Heart right ventricle (tissue), 16 donors: ENCODE measurements around the gene ZNF254. TPM values are rescaled to one million over a fixed set of nuclear protein-coding genes. Genes with fewer than 3 reads are reported as not detected.
"Not testable (repeated sequence)": the region's sequence is repeated elsewhere in the genome, so short reads cannot be mapped to it uniquely, and the experiment has no call there.

Source experiments
- ATAC-seq, 8 donors: fragments of 200-7000 bp; cut with Tn5 transposase; one replicate each; pipeline ENCODE4 v1.9.1; 2020; ENCODE audit warnings: mild to moderate bottlenecking in 8 of 8, moderate library complexity in 8 of 8, moderate number of reproducible peaks in 1 of 8
- DNase-seq, 2 donors: peaks; one replicate each; pipeline ENCODE4 v3.0.0-alpha.2; 2020
- H3K27ac ChIP-seq, 10 donors: fragments of 200-600 bp; sonication (generic) in 2 of 10; one replicate each; pipeline versions ENCODE4 v1.5.0 to v1.8.0; 2020 to 2022; ENCODE audit warnings: mild to moderate bottlenecking in 3 of 10
- H3K27me3 ChIP-seq, 7 donors: fragments of 200-600 bp; one replicate each; pipeline ENCODE4 v1.8.0; 2021 to 2022; ENCODE audit warnings: mild to moderate bottlenecking in 2 of 7
- H3K36me3 ChIP-seq, 9 donors: fragments of 200-600 bp; sonication (generic) in 1 of 9; one replicate each; pipeline versions ENCODE4 v1.5.0 to v1.8.0; 2020 to 2022; ENCODE audit warnings: mild to moderate bottlenecking in 2 of 9
- H3K4me1 ChIP-seq, 9 donors: fragments of 200-600 bp; sonication (generic) in 1 of 9; one replicate each; pipeline versions ENCODE4 v1.5.0 to v1.8.0; 2020 to 2022; ENCODE audit warnings: mild to moderate bottlenecking in 4 of 9
- H3K4me3 ChIP-seq, 10 donors: fragments of 200-600 bp; sonication (generic) in 2 of 10; one replicate each; pipeline versions ENCODE4 v1.5.0 to v1.8.0; 2020 to 2022; ENCODE audit warnings: mild to moderate bottlenecking in 7 of 10, moderate library complexity in 2 of 10
- H3K9me3 ChIP-seq, 11 donors: fragments of 200-600 bp in 10 of 11; sonication (generic) in 2 of 11; one replicate each; pipeline versions ENCODE4 v1.5.0 to v1.8.0; 2013 to 2022; ENCODE audit warnings: mild to moderate bottlenecking in 2 of 11, control low read depth in 1 of 11, moderate library complexity in 1 of 11
- CTCF ChIP-seq, 9 donors: fragments of 200-600 bp; sonication (generic) in 2 of 9; IDR thresholded peaks; one replicate each; pipeline versions ENCODE4 v1.5.0 to v1.8.0; 2021 to 2022; ENCODE audit warnings: antibody characterized with exemption in 9 of 9, mild to moderate bottlenecking in 5 of 9, moderate library complexity in 1 of 9
- WGBS, 2 donors: extraction: QIAGEN DNeasy Blood & Tissue Kit; methylation state at CpG; one replicate each; pipeline ENCODE4 v1.1.7; 2013; ENCODE audit warnings: inconsistent platforms in 1 of 2; 5-methylcytosine and 5-hydroxymethylcytosine counted together
- intact Hi-C, 10 donors: fragments of 100-400 bp; cut with DNase I; formaldehyde crosslinking; loops; one replicate each; pipeline versions ENCODE4 v1.11.1 to v1.14.2; 2022
- polyA plus RNA-seq, 2 donors: library from polyadenylated mRNA; stranded (reverse); fragments of 200-250 nt; gene quantifications; one replicate each; pipeline ENCODE4 v1.2.3, GENCODE V29; 2013
- total RNA-seq, 10 donors: library from RNA; stranded (reverse); fragmentation: NEBNext Ultra II Directional in 3 of 10; extraction: Animal tissue kit (Norgen Biotek cat#: 25700) in 3 of 10; gene quantifications; one replicate each; pipeline versions ENCODE4 v1.2.1 to v1.2.4, GENCODE V29; 2021 to 2023
- donor health status: Arrhythmogenic right ventricular cardiomyopathy.
- donor health status: ischemic (EF 13 %, LVEDD 7.1; RV severe dilation, severe dysfunction).
- donor health status: healthy with polysubstance abuse.
- donor health status: DM: no; HTN: yes; CAD: no.
- donor health status: DM: no; HTN: no; CAD: no.
- donor health status: ischemic (EF 25% LVEDD 6.9; RV normal size, moderate dysfunction).
- donor health status: ischemic (EF 25% LVEDD 5.7; RV mildly dilated, moderate dysfunction).
- donor health status: healthy.
- donor health status: DM: yes; HTN: yes; CAD: no.
- donor health status: Ischemic cardiomyopathy.
- donor health status: ischemic (EF 35%, LVEDD 5.7; RV mildly dilated, moderate dysfunction).
- donor health status: nonischemic (EF 11% LVEDD 7.7; RV severe dilation, severe dysfunction).
- donor health status: DM: yes; HTN: yes; CAD: no.
- donor health status: PGD.
- donor health status: ischemic (EF 29% LVEDD 5.4; RV normal size, mild dysfunction).
- donor health status: nonischemic (EF 23%, LVEDD 6.1; RV moderate dilation, normal function).

ZNF254 gene
- total and polyA plus RNA-seq, 12 donors = 2.3 to 14.5 (median 11.4) TPM

DNA sequence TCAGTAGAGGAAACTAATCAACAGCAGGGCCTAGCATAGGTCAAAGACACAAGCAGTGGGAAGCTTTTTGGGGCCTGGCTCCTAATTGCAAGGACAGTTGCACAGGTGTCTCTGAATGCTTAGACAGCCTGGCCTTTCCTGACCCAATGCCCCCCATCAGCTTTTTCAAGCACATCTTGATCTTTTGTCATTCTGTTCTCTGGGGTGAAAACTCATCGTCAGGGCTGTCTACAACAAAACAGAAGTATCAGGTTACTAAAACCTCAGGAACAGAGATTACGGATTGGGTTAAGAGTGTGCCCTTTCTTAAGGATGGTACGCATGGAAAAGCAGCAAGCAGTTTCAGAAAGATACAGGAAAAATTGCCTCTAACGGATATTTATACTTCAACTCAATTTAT is 8.3 kb upstream of the ZNF254 start:
- DNase-seq (no peak), ATAC-seq (no peak)
- Histone ChIP-seq H3K4me1 (peaks cover 0 to 4% (median 0%) of the 10 kb centered on the region in 9 donors), H3K27ac (no peak overlapping the region), H3K9me3 (peaks cover 0 to 11% (median 0%) of the 10 kb centered on the region in 11 donors), H3K27me3 (no peaks in the 10 kb centered on the region), H3K36me3 (peaks cover 0 to 25% (median 0%) of the 10 kb centered on the region in 9 donors), H3K4me3 (no peak overlapping the region)
- intact Hi-C loops = no loop called here
- WGBS, 2 donors = 95% methylated on average over 4 of the region's 4 CpGs
- no peak for TF ChIP-seq CTCF (IDR thresholded peaks at IDR 0.05)

DNA sequence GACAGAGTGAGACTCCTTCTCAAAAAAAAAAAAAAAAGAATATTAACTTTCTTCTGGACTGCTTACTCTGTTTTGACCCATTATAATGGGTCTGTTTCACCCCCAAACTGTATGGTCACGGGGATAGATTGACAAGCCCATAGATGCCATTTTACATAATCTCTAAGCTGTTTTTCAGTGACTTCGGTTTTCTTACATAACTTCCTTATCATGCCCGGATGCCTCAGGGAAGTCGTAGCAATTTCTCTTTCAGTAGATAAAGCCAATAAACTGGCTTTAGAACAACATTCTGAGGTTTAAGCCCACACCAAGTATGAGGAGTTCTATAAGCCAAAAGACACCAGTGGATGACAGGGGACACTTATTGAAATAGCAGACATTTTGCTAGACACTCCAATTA is 5.9 kb upstream of the ZNF254 start:
- peaks cover 0 to 4% (median 0%) of the 10 kb centered on the region in 9 donors for H3K4me1 ChIP-seq
- DNase-seq = no peak
- no peak overlapping the region for H3K27ac ChIP-seq
- no peak for ATAC-seq
- no peak overlapping the region for H3K4me3 ChIP-seq
- intact Hi-C loops = loop anchor here in 1 of 10 donors (10.0 kb wide), 1 partner anchor 686 kb away; the partner anchor contains the start of gene ZNF91
- H3K36me3 ChIP-seq = peaks cover 0 to 11% (median 0%) of the 10 kb centered on the region in 9 donors
- 54 to 64% methylated on average over 4 of the region's 4 CpGs for WGBS, 2 donors
- H3K27me3 ChIP-seq = no peaks in the 10 kb centered on the region
- TF ChIP-seq CTCF (IDR thresholded peaks at IDR 0.05) = no peak
- peaks cover 0 to under 1% (median 0%) of the 10 kb centered on the region in 11 donors for H3K9me3 ChIP-seq

GRCh38 chr19:24098359-24098758 is 11.4 kb downstream of the ZNF254 start:
- peaks cover 0 to 73% (median 18%) of the 10 kb centered on the region in 9 donors for H3K4me1 ChIP-seq
- H3K36me3 ChIP-seq = peaks cover 0 to 26% (median 0%) of the 10 kb centered on the region in 9 donors
- peaks cover 0 to 23% (median 0%) of the 10 kb centered on the region in 11 donors for H3K9me3 ChIP-seq
- TF ChIP-seq CTCF (IDR thresholded peaks at IDR 0.05) = no peak
- DNase-seq (no peak), ATAC-seq (no peak)
- intact Hi-C loops = no loop called here
- 93 to 99% methylated on average over 2 of the region's 2 CpGs for WGBS, 2 donors
- H3K27ac ChIP-seq = no peak overlapping the region
- no peaks in the 10 kb centered on the region for H3K27me3 ChIP-seq
- H3K4me3 ChIP-seq = no peak overlapping the region

GRCh38 chr19:24099829-24100228 is 12.8 kb downstream of the ZNF254 start:
- Histone ChIP-seq H3K27ac (no peak overlapping the region), H3K4me1 (peaks cover 0 to 58% (median 15%) of the 10 kb centered on the region in 9 donors), H3K27me3 (no peaks in the 10 kb centered on the region), H3K9me3 (peaks cover 0 to 19% (median 0%) of the 10 kb centered on the region in 11 donors), H3K36me3 (peaks cover 0 to 33% (median 7%) of the 10 kb centered on the region in 9 donors), H3K4me3 (no peak overlapping the region)
- intact Hi-C loops = no loop called here
- ATAC-seq (no peak), DNase-seq (no peak)
- TF ChIP-seq CTCF (IDR thresholded peaks at IDR 0.05) = no peak

- DNase-seq, intact Hi-C loops, H3K27me3 ChIP-seq, ATAC-seq, H3K4me3 ChIP-seq, H3K27ac ChIP-seq: not testable (repeated sequence)
- Histone ChIP-seq H3K9me3 (peaks cover 0 to 13% (median 0%) of the 10 kb centered on the region in 11 donors), H3K4me1 (peaks cover 0 to 52% (median 11%) of the 10 kb centered on the region in 9 donors), H3K36me3 (peaks cover 0 to 39% (median 9%) of the 10 kb centered on the region in 9 donors)
- 88 to 93% methylated on average over 2 of the region's 2 CpGs for whole genome bisulfite sequencing, 2 donors
Observed at GRCh38 chr19:24100597-24100996, 13.6 kb downstream of the ZNF254 start.
